Mucosa of descending colon (tissue), 3 donors: ENCODE results near the gene CATSPERB. TPM values are rescaled to one million over a fixed set of nuclear protein-coding genes. Genes with fewer than 3 reads are reported as not detected.
"Not testable (repeated sequence)": the region's sequence is repeated elsewhere in the genome, so short reads cannot be mapped to it uniquely, and the experiment has no call there.

Source experiments
- ATAC-seq: fragments of 200-7000 bp; cut with Tn5 transposase; one replicate; pipeline ENCODE4 v1.9.1; 2020; ENCODE audit warnings: mild to moderate bottlenecking, moderate library complexity
- DNase-seq, 3 donors: peaks; one replicate each; pipeline ENCODE4 v3.0.0-alpha.2; 2020
- H3K36me3 ChIP-seq: fragments of 200-600 bp; one replicate; pipeline ENCODE4 v1.8.0; 2021; ENCODE audit warnings: low read depth, mild to moderate bottlenecking
- H3K4me1 ChIP-seq: fragments of 200-600 bp; one replicate; pipeline ENCODE4 v1.8.0; 2021; ENCODE audit warnings: low read depth, mild to moderate bottlenecking
- H3K4me3 ChIP-seq: fragments of 200-600 bp; one replicate; pipeline ENCODE4 v1.8.0; 2021; ENCODE audit warnings: mild to moderate bottlenecking
- H3K9me3 ChIP-seq: fragments of 200-600 bp; one replicate; pipeline ENCODE4 v1.8.0; 2021; ENCODE audit warnings: mild to moderate bottlenecking
- intact Hi-C, 2 donors: fragments of 100-400 bp; cut with DNase I in 1 of 2; cut with micrococcal nuclease in 1 of 2; formaldehyde crosslinking; loops; one replicate each; pipeline versions ENCODE4 v1.11.0 to v1.11.1; 2022; cut with DNase I, micrococcal nuclease
- total RNA-seq, 3 donors: library from RNA; stranded (reverse); fragmentation: NEBNext Ultra II Directional in 2 of 3; extraction: Animal tissue kit (Norgen Biotek cat#: 25700) in 2 of 3; gene quantifications; one replicate each; pipeline versions ENCODE4 v1.2.1 to v1.2.4, GENCODE V29; 2021 to 2023
- TF ChIP-seq, protein P1 (sequence below): fragments of 200-600 bp; IDR thresholded peaks from one replicate; pipeline ENCODE4 v1.8.0; 2022; ENCODE audit warnings: antibody characterized with exemption, mild to moderate bottlenecking
- donor health status: DM: no; HTN: no; CAD: no; lungs with moderate emphysema.
- donor health status: DM: no; HTN: no; CAD: no.
- donor health status: DM: no; HTN: yes; CAD: no.

Gene CATSPERB
- total RNA-seq, 3 donors from 2014 or later, result 3.5 to 7.0 (median 4.1) TPM

DNA sequence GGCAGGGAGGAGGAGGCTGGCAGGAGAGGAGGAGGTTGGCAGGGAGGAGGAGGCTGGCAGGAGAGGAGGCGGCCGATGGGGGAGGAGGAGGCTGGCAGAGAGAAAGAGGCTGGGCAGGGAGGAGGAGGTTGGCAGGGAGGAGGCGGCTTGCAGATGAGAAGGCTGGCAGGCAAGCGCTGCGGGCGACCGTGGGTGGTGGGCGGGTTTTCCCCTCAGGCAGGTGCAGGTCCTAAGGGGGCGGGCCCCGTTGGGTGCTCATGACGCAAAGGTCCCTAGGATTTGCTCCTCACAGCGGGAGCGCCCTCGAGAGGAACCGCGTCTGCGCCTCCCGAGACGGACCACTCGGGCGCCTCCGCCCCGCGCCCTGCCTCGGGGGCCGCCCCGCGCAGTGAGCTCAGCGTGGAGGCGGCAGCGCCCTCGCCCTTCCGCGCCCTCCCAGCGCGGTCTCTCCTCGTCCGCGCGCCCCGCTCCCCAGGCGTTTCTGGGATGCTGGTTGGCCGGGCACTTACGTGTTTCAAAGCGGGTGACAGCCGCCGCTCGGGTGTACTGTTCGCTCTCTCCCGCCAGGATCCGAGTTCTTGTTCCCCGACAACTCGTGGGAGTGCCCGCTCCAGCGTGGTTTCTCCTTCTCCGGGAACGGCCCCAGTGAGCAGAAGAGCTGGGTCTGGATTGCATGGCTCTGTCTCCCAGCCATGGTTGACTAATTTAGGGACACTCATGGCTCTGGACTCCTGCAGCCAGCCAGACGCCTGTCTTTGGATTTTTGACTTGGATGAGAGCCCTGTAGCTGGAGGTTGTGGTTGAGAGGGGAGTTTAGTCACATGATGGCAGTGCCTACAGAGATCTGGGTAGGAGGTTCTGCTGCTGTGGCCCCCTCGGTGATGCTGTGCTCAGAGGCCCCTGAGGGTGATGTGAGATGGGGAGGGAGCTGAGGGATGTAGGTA, 157.7 kb downstream of the CATSPERB start:
- no peaks in the 10 kb centered on the region for H3K9me3 ChIP-seq
- TF ChIP-seq, protein P1, sequence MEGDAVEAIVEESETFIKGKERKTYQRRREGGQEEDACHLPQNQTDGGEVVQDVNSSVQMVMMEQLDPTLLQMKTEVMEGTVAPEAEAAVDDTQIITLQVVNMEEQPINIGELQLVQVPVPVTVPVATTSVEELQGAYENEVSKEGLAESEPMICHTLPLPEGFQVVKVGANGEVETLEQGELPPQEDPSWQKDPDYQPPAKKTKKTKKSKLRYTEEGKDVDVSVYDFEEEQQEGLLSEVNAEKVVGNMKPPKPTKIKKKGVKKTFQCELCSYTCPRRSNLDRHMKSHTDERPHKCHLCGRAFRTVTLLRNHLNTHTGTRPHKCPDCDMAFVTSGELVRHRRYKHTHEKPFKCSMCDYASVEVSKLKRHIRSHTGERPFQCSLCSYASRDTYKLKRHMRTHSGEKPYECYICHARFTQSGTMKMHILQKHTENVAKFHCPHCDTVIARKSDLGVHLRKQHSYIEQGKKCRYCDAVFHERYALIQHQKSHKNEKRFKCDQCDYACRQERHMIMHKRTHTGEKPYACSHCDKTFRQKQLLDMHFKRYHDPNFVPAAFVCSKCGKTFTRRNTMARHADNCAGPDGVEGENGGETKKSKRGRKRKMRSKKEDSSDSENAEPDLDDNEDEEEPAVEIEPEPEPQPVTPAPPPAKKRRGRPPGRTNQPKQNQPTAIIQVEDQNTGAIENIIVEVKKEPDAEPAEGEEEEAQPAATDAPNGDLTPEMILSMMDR, result no peak
- no peak overlapping the region for H3K4me3 ChIP-seq
- DNase-seq (peak; percentile 66 to 82 (median 75)), ATAC-seq (peak; percentile 81)
- H3K36me3 ChIP-seq, result no peaks in the 10 kb centered on the region
- intact Hi-C loops, result no loop called here
- peaks cover 4% of the 10 kb centered on the region for H3K4me1 ChIP-seq

DNA sequence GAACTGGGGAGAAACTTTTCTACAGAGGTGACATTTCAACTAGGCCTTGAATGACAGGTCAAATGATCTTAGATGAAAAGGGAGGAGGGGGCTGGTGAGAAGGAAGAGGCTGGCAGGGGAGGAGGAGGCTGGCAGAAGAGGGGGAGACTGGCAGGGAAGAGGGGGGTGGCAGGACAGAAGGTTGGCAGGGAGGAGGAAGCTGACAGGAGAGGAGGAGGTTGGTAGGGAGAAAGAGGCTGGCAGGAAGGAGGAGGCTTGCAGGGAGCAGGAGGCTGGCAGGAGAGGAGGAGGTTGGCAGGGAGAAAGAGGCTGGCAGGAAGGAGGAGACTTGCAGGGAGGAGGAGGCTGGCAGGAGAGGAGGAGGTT, 158.4 kb downstream of the CATSPERB start:
- Histone ChIP-seq H3K4me1 (peaks cover 4% of the 10 kb centered on the region), H3K36me3 (no peaks in the 10 kb centered on the region), H3K9me3 (no peaks in the 10 kb centered on the region), H3K4me3 (no peak overlapping the region)
- TF ChIP-seq, protein P1, result no peak
- intact Hi-C loops, result no loop called here
- ATAC-seq (no peak), DNase-seq (no peak)

DNA sequence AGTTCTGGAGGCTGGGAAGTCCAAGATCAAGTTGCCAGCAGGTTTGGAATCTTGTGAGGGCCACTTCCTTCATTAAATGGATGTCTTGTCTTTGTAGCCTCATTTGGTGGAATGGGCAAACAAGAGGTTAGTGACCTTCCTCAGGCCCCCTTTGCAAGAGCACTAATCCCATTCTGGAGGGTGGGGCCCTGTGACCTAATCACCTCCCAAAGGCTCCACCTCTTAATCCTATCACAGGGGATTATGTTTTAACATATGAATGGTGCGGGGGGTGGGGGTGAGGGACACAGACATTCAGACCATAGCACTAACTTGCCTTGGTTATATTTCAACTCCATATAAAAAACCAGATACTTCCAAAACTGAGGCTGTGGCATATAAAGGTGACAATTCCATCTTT, 161.9 kb downstream of the CATSPERB start:
- Histone ChIP-seq H3K36me3 (no peaks in the 10 kb centered on the region), H3K4me3 (no peak overlapping the region), H3K9me3 (no peaks in the 10 kb centered on the region), H3K4me1 (no peaks in the 10 kb centered on the region)
- no peak for DNase-seq
- intact Hi-C loops, result no loop called here
- no peak for ATAC-seq
- TF ChIP-seq, protein P1, result no peak

DNA sequence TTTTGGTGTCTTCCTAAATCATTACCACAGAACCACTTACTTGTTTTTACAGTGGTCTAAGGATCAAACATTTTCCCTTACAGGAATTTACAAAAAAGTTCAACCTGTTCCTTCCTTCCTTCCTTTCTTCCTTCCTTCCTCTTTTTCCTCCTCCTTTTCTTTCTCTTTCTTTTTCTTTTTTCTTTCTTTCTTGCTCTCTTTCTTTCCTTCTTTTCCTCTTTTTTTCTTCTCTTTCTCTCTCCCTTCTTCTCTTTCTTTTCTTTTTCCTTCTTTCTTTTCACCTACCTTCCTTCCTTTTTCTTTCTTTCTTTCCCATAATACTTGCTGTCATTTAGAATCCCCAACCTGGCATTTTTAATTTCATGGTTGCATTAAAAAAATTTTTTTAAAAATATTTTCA, 162.6 kb downstream of the CATSPERB start:
- no peaks in the 10 kb centered on the region for H3K4me1 ChIP-seq
- H3K36me3 ChIP-seq, result no peaks in the 10 kb centered on the region
- H3K9me3 ChIP-seq, result no peaks in the 10 kb centered on the region
- TF ChIP-seq, protein P1, result no peak
- H3K4me3 ChIP-seq, result no peak overlapping the region
- ATAC-seq (no peak), DNase-seq (no peak)
- intact Hi-C loops, result no loop called here

DNA sequence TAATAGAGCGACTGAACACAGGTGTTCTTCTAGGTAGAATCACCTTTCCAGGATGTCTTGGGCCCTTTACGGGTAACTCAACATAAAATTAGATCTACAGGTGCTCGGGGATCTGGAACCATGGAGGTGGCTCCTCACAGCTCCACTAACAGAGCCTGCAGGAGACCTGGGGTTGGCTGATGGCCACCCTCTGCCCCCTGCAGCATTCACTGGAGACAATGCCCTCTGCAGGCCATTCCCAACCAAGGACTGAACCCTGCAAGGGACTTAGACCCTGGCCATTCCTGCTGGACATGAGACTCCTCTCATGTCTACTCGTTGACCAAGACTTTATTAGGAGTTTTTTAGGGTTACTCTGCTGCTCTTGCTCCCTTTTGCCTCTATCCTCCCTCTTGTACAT, 163.3 kb downstream of the CATSPERB start:
- TF ChIP-seq, protein P1, result no peak
- no peaks in the 10 kb centered on the region for H3K36me3 ChIP-seq
- no peak overlapping the region for H3K4me3 ChIP-seq
- DNase-seq, result no peak
- intact Hi-C loops, result no loop called here
- ATAC-seq, result no peak
- no peaks in the 10 kb centered on the region for H3K4me1 ChIP-seq
- H3K9me3 ChIP-seq, result no peaks in the 10 kb centered on the region

DNA sequence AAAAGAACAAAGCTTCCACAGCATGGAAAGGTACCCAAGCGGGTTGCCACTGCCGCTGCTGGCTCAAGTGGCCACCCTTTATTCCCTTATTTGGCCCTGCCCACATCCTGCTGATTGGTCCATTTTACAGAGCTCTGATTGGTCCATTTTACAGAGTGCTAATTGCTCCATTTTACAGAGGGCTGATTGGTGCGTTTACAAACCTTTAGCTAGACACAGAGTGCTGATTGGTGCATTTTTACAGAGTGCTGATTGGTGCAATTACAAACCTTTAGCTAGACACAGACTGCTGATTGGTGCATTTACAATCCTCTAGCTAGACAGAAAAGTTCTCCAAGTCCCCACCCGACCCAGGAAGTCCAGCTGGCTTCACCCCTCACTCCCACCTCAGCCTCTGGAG, 164.1 kb downstream of the CATSPERB start:
- intact Hi-C loops, ATAC-seq: not testable (repeated sequence)

More for the DNA sequence above, 164.1 kb downstream of the CATSPERB start:
- H3K36me3 ChIP-seq, H3K4me1 ChIP-seq, H3K9me3 ChIP-seq, DNase-seq, H3K4me3 ChIP-seq: not testable (repeated sequence)
